GM23338 (cell line): Measurements from ENCODE around the gene SLC35B4.

ENCODE experiments used
- CREB1 ChIP-seq: fragments of 250-450 bp; sonication (Bioruptor Pico); IDR thresholded peaks from 2 replicates; pipeline ENCODE4 v1.5.0; 2020; ENCODE audit warnings: low read depth, mild to moderate bottlenecking, moderate library complexity
- CTCF ChIP-seq, 2 experiments: fragments of 200-600 bp in 1 of 2; sonication (generic) in 1 of 2; conservative IDR thresholded peaks; 2 replicates each; pipeline versions ENCODE4 v1.5.1 to v1.6.1; 2016 to 2017; ENCODE audit warnings: antibody characterized with exemption in 2 of 2, low read depth in 2 of 2, mild to moderate bottlenecking in 2 of 2, moderate library complexity in 1 of 2
- EZH2phosphoT487 ChIP-seq: fragments of 200-600 bp; sonication (generic); IDR thresholded peaks from one replicate; pipeline ENCODE4 v1.8.1; 2018; ENCODE audit warnings: antibody characterized with exemption; ENCODE audit not compliant: unreplicated experiment
- POLR2AphosphoS5 ChIP-seq: IDR thresholded peaks from 2 replicates; pipeline ENCODE4 v1.6.1; 2016; ENCODE audit warnings: antibody characterized with exemption, low read depth
- ZNF331 ChIP-seq: fragments of 250-450 bp; sonication (Bioruptor Pico); IDR thresholded peaks from 2 replicates; pipeline ENCODE4 v1.5.0; 2020; ENCODE audit warnings: low read depth, mild to moderate bottlenecking, moderate library complexity

GRCh38 chr7:134351424-134351823 is 34.7 kb upstream of the SLC35B4 start:
- no peak for TF ChIP-seq CTCF (conservative IDR thresholded peaks at IDR 0.05; ENCODE audit: low read depth in 2 of 2)
- no peak for TF ChIP-seq EZH2phosphoT487
- no peak for TF ChIP-seq POLR2AphosphoS5
- no peak for TF ChIP-seq CREB1
- TF ChIP-seq ZNF331 (CRISPR knock-in tag), result no peak
